Transverse colon (tissue), 4 donors: ENCODE measurements around the gene EML3.

Source experiments
- POLR2AphosphoS5 ChIP-seq, 3 donors: sonication (generic); formaldehyde crosslinking; IDR thresholded peaks; one replicate each; pipeline ENCODE4 v1.6.1; 2016; ENCODE audit warnings: antibody characterized with exemption in 3 of 3
- TF ChIP-seq, protein P1 (sequence below), 5 experiments: fragments of 200-600 bp in 3 of 5; fragments of 450-650 bp in 2 of 5; sonication (generic) in 3 of 5; IDR thresholded peaks; 1 replicate in 2 of 5; 2 replicates in 3 of 5; pipeline ENCODE4 v1.5.1; 2016 to 2017; ENCODE audit warnings: antibody characterized with exemption in 5 of 5, inconsistent platforms in 3 of 5, mild to moderate bottlenecking in 2 of 5, moderate library complexity in 1 of 5

DNA sequence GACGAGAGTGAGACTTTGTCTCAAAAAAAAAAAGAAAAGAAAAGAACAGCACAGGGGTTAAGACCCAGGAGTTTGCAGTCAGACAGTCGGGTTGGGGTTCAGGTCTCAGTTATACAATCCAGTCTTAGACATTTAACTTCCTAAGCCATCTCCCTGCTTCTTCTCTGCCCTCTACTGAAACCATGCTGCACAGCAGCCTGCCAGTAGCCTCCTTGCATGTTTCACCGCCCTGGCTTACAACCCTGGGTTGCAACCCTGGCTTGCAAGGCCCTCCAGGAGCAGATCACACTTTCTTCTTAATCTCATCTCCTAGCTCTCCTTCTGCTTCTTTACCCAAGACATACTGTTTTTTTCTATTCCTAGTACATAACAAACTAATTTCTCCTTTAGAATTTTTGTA, 15.1 kb upstream of the EML3 start:
- TF ChIP-seq, protein P1, sequence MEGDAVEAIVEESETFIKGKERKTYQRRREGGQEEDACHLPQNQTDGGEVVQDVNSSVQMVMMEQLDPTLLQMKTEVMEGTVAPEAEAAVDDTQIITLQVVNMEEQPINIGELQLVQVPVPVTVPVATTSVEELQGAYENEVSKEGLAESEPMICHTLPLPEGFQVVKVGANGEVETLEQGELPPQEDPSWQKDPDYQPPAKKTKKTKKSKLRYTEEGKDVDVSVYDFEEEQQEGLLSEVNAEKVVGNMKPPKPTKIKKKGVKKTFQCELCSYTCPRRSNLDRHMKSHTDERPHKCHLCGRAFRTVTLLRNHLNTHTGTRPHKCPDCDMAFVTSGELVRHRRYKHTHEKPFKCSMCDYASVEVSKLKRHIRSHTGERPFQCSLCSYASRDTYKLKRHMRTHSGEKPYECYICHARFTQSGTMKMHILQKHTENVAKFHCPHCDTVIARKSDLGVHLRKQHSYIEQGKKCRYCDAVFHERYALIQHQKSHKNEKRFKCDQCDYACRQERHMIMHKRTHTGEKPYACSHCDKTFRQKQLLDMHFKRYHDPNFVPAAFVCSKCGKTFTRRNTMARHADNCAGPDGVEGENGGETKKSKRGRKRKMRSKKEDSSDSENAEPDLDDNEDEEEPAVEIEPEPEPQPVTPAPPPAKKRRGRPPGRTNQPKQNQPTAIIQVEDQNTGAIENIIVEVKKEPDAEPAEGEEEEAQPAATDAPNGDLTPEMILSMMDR (IDR thresholded peaks at IDR 0.05), result no peak
- TF ChIP-seq POLR2AphosphoS5 (IDR thresholded peaks at IDR 0.05), result no peak
